HL-60 (cell line): Measurements from ENCODE around the gene KIF2C.
A peak's percentile ranks its signal among the peaks of the same experiment; 100 is the strongest.

Experiments used
- DNase-seq, 2 experiments: peaks; one replicate each; pipeline ENCODE4 v3.0.0-alpha.2; 2010 to 2020; ENCODE audit warnings: low read depth in 1 of 2, low spot score in 1 of 2
- H3K27ac ChIP-seq: fragments of 250-450 bp; sonication (Bioruptor Pico); replicated peaks from 2 replicates; pipeline ENCODE4 v1.5.1; 2020; ENCODE audit warnings: mild to moderate bottlenecking, moderate library complexity
- H3K27me3 ChIP-seq: fragments of 250-450 bp; sonication (Bioruptor Pico); 2 replicates; pipeline ENCODE4 v1.5.1; 2021; ENCODE audit warnings: mild to moderate bottlenecking, moderate library complexity; ENCODE audit not compliant: insufficient read depth, poor library complexity, severe bottlenecking
- H3K4me3 ChIP-seq: replicated peaks from 2 replicates; pipeline ENCODE4 v1.5.1; 2011; ENCODE audit warnings: mild to moderate bottlenecking, control low read depth, low read length; ENCODE audit not compliant: insufficient read depth
- GABPA ChIP-seq: IDR thresholded peaks from 2 replicates; pipeline ENCODE4 v1.6.1; 2012; ENCODE audit warnings: low read depth
- POLR2AphosphoS5 ChIP-seq: IDR thresholded peaks from 2 replicates; pipeline ENCODE4 v1.6.1; 2012; ENCODE audit warnings: low read depth
- SPI1 ChIP-seq: IDR thresholded peaks from 2 replicates; pipeline ENCODE4 v1.6.1; 2012; ENCODE audit warnings: low read depth, mild to moderate bottlenecking, borderline replicate concordance
- TF ChIP-seq, protein P1 (sequence below): IDR thresholded peaks from one replicate; pipeline ENCODE4 v1.5.1; 2011; ENCODE audit warnings: low read length, control low read depth, inconsistent platforms; ENCODE audit not compliant: insufficient read depth
- TF ChIP-seq, protein P2 (sequence below): IDR thresholded peaks from 2 replicates; pipeline ENCODE4 v1.6.1; 2012; ENCODE audit warnings: low read depth; ENCODE audit not compliant: insufficient replicate concordance

Gene KIF2C

DNA sequence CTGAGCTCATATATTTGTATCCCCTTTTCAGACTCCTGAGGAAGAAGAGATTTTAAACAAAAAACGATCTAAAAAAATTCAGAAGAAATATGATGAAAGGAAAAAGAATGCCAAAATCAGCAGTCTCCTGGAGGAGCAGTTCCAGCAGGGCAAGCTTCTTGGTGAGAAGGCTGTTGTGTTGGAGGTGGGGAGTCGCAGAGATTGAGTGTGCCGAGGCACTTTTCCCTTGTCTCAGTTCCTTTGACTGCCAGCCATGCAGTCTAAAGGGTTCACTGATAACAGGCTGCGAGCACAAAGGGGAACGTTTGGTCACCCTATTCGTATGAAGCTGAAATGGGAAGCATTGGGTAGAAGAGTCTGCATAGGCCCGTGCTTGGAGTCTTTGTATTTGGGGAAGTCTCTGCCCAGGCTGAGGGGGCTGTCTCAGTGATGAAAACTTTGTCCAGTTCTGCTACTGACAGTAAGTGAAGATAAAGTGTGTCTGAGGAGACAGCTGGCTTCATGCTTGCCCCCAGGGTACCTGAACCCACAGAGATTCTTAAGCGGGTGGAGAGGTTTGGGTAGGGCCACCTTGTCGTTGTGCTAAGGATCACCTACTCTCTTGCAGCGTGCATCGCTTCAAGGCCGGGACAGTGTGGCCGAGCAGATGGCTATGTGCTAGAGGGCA lies 38.5 kb downstream of the KIF2C start:
- Histone ChIP-seq H3K27me3 (no peaks in the 10 kb centered on the region), H3K27ac (peak overlapping the region; percentile 93), H3K4me3 (peak overlapping the region; percentile 86)
- TF ChIP-seq, protein P1, sequence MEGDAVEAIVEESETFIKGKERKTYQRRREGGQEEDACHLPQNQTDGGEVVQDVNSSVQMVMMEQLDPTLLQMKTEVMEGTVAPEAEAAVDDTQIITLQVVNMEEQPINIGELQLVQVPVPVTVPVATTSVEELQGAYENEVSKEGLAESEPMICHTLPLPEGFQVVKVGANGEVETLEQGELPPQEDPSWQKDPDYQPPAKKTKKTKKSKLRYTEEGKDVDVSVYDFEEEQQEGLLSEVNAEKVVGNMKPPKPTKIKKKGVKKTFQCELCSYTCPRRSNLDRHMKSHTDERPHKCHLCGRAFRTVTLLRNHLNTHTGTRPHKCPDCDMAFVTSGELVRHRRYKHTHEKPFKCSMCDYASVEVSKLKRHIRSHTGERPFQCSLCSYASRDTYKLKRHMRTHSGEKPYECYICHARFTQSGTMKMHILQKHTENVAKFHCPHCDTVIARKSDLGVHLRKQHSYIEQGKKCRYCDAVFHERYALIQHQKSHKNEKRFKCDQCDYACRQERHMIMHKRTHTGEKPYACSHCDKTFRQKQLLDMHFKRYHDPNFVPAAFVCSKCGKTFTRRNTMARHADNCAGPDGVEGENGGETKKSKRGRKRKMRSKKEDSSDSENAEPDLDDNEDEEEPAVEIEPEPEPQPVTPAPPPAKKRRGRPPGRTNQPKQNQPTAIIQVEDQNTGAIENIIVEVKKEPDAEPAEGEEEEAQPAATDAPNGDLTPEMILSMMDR = no peak
- TF ChIP-seq POLR2AphosphoS5 = peak; percentile 38; the same call in 1 of the 2 replicates
- TF ChIP-seq GABPA = no peak
- TF ChIP-seq SPI1 = peak; percentile 85
- TF ChIP-seq, protein P2, sequence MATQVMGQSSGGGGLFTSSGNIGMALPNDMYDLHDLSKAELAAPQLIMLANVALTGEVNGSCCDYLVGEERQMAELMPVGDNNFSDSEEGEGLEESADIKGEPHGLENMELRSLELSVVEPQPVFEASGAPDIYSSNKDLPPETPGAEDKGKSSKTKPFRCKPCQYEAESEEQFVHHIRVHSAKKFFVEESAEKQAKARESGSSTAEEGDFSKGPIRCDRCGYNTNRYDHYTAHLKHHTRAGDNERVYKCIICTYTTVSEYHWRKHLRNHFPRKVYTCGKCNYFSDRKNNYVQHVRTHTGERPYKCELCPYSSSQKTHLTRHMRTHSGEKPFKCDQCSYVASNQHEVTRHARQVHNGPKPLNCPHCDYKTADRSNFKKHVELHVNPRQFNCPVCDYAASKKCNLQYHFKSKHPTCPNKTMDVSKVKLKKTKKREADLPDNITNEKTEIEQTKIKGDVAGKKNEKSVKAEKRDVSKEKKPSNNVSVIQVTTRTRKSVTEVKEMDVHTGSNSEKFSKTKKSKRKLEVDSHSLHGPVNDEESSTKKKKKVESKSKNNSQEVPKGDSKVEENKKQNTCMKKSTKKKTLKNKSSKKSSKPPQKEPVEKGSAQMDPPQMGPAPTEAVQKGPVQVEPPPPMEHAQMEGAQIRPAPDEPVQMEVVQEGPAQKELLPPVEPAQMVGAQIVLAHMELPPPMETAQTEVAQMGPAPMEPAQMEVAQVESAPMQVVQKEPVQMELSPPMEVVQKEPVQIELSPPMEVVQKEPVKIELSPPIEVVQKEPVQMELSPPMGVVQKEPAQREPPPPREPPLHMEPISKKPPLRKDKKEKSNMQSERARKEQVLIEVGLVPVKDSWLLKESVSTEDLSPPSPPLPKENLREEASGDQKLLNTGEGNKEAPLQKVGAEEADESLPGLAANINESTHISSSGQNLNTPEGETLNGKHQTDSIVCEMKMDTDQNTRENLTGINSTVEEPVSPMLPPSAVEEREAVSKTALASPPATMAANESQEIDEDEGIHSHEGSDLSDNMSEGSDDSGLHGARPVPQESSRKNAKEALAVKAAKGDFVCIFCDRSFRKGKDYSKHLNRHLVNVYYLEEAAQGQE = no peak
- peak in 1 of 2 experiments; percentile 80 for DNase-seq

DNA sequence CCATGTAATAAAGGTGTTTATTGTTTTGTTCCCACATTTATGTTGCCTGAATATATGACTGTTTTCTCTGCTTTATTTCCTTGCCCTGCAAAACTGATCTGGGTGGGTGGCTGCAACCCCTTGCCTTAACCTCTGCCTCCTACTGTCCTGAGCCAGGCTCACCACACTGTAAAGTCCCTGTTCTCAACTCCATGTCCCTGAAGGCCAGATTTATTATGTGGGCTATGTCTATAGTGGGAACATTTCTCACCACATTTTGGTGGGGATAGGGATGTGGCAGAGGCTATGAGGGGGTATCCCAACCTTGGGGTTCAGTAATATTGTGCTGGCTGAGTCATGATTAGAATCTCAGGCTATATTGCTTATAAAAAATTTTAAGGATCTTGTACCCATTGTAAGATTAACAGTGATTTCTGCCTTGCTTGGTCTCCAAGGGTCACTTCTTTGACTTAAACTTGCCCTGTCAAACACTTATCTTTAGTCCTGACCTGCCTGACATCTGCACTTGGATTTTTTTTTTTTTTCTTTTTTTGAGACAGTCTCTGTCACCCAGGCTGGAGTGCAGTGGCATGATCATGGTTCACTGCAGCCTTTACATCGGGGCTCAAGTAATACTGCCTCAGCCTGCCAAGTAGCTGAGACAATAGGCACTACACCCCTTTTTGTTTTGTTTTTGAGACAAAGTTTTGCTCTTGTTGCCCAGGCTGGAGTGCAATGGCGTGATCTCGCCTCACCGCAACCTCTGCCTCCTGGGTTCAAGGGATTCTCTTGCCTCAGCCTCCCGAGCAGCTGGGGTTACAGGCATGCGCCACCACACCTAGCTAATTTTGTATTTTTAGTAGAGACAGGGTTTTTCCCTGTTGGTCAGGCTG lies 39.3 kb downstream of the KIF2C start:
- no peak for DNase-seq
- 0 out of 2 replicates have a peak, but pooled peaks have one; percentile 6 for TF ChIP-seq POLR2AphosphoS5
- no peak for TF ChIP-seq SPI1
- no peak overlapping the region for H3K4me3 ChIP-seq
- no peak overlapping the region for H3K27ac ChIP-seq
- no peaks in the 10 kb centered on the region for H3K27me3 ChIP-seq

DNA sequence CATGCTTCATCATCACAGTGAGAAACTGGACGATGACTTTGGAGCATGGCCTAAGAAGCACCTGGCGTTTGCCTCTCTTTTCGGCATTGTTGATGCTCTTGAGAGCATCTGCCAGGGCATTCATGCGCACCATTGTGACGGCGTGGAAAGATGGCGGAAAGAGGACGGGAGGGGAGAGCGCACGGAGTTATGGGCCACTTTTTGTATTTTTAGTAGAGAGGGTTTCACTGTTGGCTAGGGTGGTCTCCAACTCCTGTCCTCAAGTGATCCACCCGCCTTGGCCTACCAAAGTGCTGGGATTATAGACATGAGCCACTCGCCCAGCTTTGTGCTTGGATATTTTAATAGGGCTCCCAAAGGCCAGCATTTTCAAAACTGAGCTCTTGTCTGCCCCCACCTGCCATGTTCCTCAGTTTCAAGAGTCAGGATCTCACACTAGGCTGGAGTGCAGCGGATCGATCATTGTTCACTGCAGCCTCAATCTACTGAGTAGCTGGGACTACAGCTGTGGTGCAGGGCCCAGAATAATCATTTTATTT lies 41.0 kb downstream of the KIF2C start:
- Histone ChIP-seq H3K4me3 (no peak overlapping the region), H3K27me3 (no peaks in the 10 kb centered on the region), H3K27ac (no peak overlapping the region)
- DNase-seq = no peak
- TF ChIP-seq GABPA = no peak
- TF ChIP-seq POLR2AphosphoS5 = peak; percentile 70; the same call in 1 of the 2 replicates
- TF ChIP-seq, protein P1 = no peak
- TF ChIP-seq SPI1 = no peak

DNA sequence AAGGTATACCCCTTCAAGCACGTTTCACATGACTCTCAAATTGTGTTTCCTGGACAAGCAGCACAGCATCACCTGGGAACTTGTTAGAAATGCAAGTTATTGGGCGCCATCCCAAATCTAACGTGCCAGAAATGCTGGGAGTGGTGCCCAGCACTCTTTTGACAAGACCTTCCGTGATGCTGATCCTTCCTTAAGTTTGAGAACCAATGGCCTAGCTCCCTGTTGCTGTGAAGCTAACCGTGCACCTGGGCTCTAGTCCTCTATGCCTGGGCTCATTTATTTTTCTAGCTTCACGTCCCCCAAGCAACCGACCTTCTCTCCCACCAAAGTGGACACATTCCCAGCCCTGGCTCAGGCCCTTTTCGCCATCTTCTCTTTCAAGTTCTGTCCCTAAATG lies 44.1 kb downstream of the KIF2C start:
- DNase-seq = no peak
- Histone ChIP-seq H3K27me3 (no peaks in the 10 kb centered on the region), H3K4me3 (no peak overlapping the region), H3K27ac (no peak overlapping the region)
- TF ChIP-seq GABPA (no peak), POLR2AphosphoS5 (no peak), SPI1 (no peak)
- TF ChIP-seq, protein P1 = no peak
- TF ChIP-seq, protein P2 = no peak
